ENCODE measurements around the gene VAV1. TPM values are rescaled to one million over a fixed set of nuclear protein-coding genes. Genes with fewer than 3 reads are reported as not detected.
A peak's percentile ranks its signal among the peaks of the same experiment; 100 is the strongest.
"Not testable (repeated sequence)": the region's sequence is repeated elsewhere in the genome, so short reads cannot be mapped to it uniquely, and the experiment has no call there.

VAV1 gene
- polyA plus RNA-seq, 2 of the 4 experiments (the other 2 are of a cell fraction): 5.6 to 7.5 TPM

DNA sequence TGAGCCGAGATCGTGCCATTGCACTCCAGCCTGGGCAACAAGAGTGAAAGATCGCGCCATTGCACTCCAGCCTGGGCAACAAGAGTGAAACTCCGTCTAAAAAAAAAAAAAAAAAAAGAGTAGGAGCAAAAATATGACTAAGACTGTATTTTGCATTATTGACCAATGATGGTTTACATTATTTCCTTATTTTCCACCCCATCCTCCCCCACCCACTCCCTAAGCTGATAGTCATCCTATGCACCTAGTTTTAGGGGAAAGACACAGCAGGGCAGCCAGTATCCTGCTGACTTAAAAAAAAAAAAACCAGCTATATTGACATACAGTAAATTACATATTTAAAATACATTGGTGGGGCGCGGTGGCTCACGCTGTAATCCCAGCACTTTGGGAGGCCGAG is 25.1 kb downstream of the VAV1 start (continued):
- TF ChIP-seq, protein P1, sequence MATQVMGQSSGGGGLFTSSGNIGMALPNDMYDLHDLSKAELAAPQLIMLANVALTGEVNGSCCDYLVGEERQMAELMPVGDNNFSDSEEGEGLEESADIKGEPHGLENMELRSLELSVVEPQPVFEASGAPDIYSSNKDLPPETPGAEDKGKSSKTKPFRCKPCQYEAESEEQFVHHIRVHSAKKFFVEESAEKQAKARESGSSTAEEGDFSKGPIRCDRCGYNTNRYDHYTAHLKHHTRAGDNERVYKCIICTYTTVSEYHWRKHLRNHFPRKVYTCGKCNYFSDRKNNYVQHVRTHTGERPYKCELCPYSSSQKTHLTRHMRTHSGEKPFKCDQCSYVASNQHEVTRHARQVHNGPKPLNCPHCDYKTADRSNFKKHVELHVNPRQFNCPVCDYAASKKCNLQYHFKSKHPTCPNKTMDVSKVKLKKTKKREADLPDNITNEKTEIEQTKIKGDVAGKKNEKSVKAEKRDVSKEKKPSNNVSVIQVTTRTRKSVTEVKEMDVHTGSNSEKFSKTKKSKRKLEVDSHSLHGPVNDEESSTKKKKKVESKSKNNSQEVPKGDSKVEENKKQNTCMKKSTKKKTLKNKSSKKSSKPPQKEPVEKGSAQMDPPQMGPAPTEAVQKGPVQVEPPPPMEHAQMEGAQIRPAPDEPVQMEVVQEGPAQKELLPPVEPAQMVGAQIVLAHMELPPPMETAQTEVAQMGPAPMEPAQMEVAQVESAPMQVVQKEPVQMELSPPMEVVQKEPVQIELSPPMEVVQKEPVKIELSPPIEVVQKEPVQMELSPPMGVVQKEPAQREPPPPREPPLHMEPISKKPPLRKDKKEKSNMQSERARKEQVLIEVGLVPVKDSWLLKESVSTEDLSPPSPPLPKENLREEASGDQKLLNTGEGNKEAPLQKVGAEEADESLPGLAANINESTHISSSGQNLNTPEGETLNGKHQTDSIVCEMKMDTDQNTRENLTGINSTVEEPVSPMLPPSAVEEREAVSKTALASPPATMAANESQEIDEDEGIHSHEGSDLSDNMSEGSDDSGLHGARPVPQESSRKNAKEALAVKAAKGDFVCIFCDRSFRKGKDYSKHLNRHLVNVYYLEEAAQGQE (IDR thresholded peaks at IDR 0.05): no peak
- TF ChIP-seq PHF8 (IDR thresholded peaks at IDR 0.05; ENCODE audit: borderline replicate concordance, low read depth): no peak

DNA sequence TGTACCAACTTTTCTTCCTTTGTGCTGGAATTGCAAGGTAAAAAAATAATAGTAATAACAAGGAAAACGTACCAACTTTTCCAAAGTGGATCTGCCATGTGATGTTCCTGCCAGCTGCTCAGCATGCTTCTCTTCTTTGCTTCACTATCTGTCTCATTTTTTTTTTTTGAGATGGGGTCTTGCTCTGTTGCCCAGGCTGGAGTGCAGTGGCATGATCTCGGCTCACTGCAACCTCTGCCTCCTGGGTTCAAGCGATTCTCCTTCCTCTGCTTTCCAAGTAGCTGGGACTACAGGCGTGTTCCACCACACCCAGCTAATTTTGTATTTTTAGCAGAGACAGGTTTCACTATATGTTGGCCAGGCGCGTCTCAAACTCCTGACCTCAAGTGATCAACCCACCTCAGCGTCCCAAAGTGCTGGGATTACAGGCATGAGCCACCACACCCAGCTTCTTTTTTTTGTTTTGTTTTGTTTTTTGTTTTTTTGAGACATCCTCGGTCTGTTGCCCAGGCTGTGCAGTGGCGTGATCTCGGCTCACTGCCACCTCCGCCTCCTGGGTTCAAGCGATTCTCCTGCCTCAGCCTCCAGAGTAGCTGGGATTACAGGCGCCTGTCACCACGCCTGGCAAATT is 27.8 kb downstream of the VAV1 start:
- Histone ChIP-seq H3K27ac (peak overlapping the region; percentile 92 to 100), H3K4me1 (peaks cover 24% of the 10 kb centered on the region), H3K4me2 (peak overlapping the region; percentile 92), H3K4me3 (peak overlapping the region; percentile 44; the same call in 2 of the 3 replicates)
- POLR2A ChIA-PET: interaction anchor here (0.6 to 3.3 kb wide), 6 partner anchors 9 to 964 kb away, joined by 3 to 19 read pairs (median 8); partner anchors contain the start of genes GPR108, SH2D3A and TNFSF9
- not testable (repeated sequence) for H3K9me3 ChIP-seq; ATAC-seq; FAIRE-seq; DNase-seq (ENCODE audit: low read depth in 1 of 2, low spot score in 1 of 2)
- WGBS (ENCODE audit: missing lambda C conversion rate): 33% methylated on average over 13 of the region's 14 CpGs
- CTCF ChIA-PET: interaction anchor here (1.4 to 1.6 kb wide), 3 partner anchors 27 to 63 kb away, joined by 5 to 9 read pairs (median 5); no protein-coding TSS in a partner anchor

DNA sequence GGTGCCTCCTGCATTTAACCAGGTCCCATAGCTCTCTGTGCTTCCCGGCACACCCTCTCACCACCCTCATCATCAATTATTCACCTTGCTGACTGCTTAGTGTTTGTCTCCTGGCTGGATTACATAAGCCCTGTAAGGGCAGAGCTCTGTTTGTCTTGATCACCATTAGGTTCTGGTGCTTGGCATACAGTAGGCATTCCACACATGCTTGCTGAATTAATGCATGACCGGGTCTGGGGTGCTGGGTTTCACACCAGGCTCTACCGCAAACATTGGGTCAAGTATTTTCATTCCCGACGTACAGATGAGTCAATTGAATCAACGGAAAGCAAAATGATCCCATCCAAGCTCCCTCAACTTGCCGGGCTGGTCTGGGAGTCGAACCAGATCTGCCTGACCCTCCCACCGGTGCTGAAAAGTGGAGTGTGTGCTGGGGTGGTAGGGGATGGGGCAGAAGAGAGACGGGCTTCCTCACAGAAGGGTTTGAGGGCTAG is 28.5 kb downstream of the VAV1 start:
- peak; percentile 74 for FAIRE-seq
- WGBS (ENCODE audit: missing lambda C conversion rate): 0% methylated on average over 10 of the region's 10 CpGs
- TF ChIP-seq GATA3 (IDR thresholded peaks at IDR 0.05; ENCODE audit: borderline replicate concordance): peak; percentile 77; the same call in 1 of the 2 replicates
- no peak for TF ChIP-seq NR3C1 (IDR thresholded peaks at IDR 0.05)
- no peak for TF ChIP-seq FOXS1 (CRISPR knock-in tag; IDR thresholded peaks at IDR 0.05)
- no peak for TF ChIP-seq ESRRA (IDR thresholded peaks at IDR 0.05; ENCODE audit: borderline replicate concordance, low read length)
- TF ChIP-seq HOXB5 (CRISPR knock-in tag; IDR thresholded peaks at IDR 0.05): peak; percentile 77; the same call in 1 of the 2 replicates
- TF ChIP-seq RFX5 (IDR thresholded peaks at IDR 0.05): no peak
- TF ChIP-seq SREBF2 (IDR thresholded peaks at IDR 0.05): no peak
- TF ChIP-seq EHMT2 (IDR thresholded peaks at IDR 0.05; ENCODE audit: low read depth): no peak
- TF ChIP-seq, protein P2, sequence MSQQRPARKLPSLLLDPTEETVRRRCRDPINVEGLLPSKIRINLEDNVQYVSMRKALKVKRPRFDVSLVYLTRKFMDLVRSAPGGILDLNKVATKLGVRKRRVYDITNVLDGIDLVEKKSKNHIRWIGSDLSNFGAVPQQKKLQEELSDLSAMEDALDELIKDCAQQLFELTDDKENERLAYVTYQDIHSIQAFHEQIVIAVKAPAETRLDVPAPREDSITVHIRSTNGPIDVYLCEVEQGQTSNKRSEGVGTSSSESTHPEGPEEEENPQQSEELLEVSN (IDR thresholded peaks at IDR 0.05; ENCODE audit: borderline replicate concordance, low read depth): 0 out of 2 replicates have a peak, but pooled peaks have one; percentile 30
- no peak for TF ChIP-seq CBX2 (IDR thresholded peaks at IDR 0.05; ENCODE audit: borderline replicate concordance, low read depth)
- TF ChIP-seq, protein P3, sequence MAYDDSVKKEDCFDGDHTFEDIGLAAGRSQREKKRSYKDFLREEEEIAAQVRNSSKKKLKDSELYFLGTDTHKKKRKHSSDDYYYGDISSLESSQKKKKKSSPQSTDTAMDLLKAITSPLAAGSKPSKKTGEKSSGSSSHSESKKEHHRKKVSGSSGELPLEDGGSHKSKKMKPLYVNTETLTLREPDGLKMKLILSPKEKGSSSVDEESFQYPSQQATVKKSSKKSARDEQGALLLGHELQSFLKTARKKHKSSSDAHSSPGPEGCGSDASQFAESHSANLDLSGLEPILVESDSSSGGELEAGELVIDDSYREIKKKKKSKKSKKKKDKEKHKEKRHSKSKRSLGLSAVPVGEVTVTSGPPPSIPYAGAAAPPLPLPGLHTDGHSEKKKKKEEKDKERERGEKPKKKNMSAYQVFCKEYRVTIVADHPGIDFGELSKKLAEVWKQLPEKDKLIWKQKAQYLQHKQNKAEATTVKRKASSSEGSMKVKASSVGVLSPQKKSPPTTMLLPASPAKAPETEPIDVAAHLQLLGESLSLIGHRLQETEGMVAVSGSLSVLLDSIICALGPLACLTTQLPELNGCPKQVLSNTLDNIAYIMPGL (CRISPR knock-in tag; IDR thresholded peaks at IDR 0.05; ENCODE audit: borderline replicate concordance): no peak
- TF ChIP-seq, protein P4, sequence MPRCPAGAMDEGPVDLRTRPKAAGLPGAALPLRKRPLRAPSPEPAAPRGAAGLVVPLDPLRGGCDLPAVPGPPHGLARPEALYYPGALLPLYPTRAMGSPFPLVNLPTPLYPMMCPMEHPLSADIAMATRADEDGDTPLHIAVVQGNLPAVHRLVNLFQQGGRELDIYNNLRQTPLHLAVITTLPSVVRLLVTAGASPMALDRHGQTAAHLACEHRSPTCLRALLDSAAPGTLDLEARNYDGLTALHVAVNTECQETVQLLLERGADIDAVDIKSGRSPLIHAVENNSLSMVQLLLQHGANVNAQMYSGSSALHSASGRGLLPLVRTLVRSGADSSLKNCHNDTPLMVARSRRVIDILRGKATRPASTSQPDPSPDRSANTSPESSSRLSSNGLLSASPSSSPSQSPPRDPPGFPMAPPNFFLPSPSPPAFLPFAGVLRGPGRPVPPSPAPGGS (IDR thresholded peaks at IDR 0.05): no peak
- no peak for TF ChIP-seq HOXA7 (CRISPR knock-in tag; IDR thresholded peaks at IDR 0.05)
- TF ChIP-seq CHD2 (IDR thresholded peaks at IDR 0.05; ENCODE audit: low read length, partially characterized antibody): no peak
- no peak for TF ChIP-seq ZSCAN20 (CRISPR knock-in tag; IDR thresholded peaks at IDR 0.05)
- TF ChIP-seq MAFK (IDR thresholded peaks at IDR 0.05; ENCODE audit: partially characterized antibody): no peak
- TF ChIP-seq JUNB (IDR thresholded peaks at IDR 0.05): peak; percentile 40; the same call in 1 of the 2 replicates
- peak in 1 of 2 experiments; percentile 90; a peak in 2 of 4 replicates for TF ChIP-seq CEBPB (IDR thresholded peaks at IDR 0.05)
- TF ChIP-seq EHF (CRISPR knock-in tag; IDR thresholded peaks at IDR 0.05): no peak
- no peak for TF ChIP-seq MYC (IDR thresholded peaks at IDR 0.05; ENCODE audit: borderline replicate concordance, low read length)
- TF ChIP-seq NPAS2 (CRISPR knock-in tag; IDR thresholded peaks at IDR 0.05; ENCODE audit: borderline replicate concordance): no peak
- TF ChIP-seq, protein P5, sequence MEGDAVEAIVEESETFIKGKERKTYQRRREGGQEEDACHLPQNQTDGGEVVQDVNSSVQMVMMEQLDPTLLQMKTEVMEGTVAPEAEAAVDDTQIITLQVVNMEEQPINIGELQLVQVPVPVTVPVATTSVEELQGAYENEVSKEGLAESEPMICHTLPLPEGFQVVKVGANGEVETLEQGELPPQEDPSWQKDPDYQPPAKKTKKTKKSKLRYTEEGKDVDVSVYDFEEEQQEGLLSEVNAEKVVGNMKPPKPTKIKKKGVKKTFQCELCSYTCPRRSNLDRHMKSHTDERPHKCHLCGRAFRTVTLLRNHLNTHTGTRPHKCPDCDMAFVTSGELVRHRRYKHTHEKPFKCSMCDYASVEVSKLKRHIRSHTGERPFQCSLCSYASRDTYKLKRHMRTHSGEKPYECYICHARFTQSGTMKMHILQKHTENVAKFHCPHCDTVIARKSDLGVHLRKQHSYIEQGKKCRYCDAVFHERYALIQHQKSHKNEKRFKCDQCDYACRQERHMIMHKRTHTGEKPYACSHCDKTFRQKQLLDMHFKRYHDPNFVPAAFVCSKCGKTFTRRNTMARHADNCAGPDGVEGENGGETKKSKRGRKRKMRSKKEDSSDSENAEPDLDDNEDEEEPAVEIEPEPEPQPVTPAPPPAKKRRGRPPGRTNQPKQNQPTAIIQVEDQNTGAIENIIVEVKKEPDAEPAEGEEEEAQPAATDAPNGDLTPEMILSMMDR (IDR thresholded peaks at IDR 0.05): no peak

More for the DNA sequence above, 28.5 kb downstream of the VAV1 start:
- ChIA-PET CTCF (interaction anchor here (1.4 to 1.6 kb wide), 3 partner anchors 28 to 63 kb away, joined by 5 to 9 read pairs (median 5); no protein-coding TSS in a partner anchor), POLR2A (interaction anchor here (0.6 to 3.3 kb wide), 10 partner anchors 10 to 1508 kb away, joined by 3 to 19 read pairs (median 5); partner anchors contain the start of genes GPR108, SH2D3A and TNFSF9)
- Histone ChIP-seq H3K4me1 (peaks cover 24% of the 10 kb centered on the region), H3K27ac (peak overlapping the region; percentile 92 to 100), H3K9me3 (no peaks in the 10 kb centered on the region), H3K4me2 (peak overlapping the region; percentile 92), H3K4me3 (peak overlapping the region; percentile 44)
- DNase-seq (ENCODE audit: low read depth in 1 of 2, low spot score in 1 of 2) (peak; percentile 58 to 96), ATAC-seq (peak; percentile 82 to 93)

All from A549 (cell line).